ENCODE data around the gene SLC26A2. TPM values are rescaled to one million over a fixed set of nuclear protein-coding genes. Genes with fewer than 3 reads are reported as not detected.

SLC26A2 gene
- total and polyA plus RNA-seq, 2 of the 8 experiments (the other 6 are each of a cell fraction or from before 2014, with no cell fraction given), result 3.7 to 11.4 TPM

- TF ChIP-seq CBX5 (IDR thresholded peaks at IDR 0.05; ENCODE audit: low read depth, low read length) (no peak), NRF1 (IDR thresholded peaks at IDR 0.05; ENCODE audit: low read depth, low read length) (no peak), SIX5 (IDR thresholded peaks at IDR 0.05; ENCODE audit: low read depth, low read length) (no peak), CBX8 (IDR thresholded peaks at IDR 0.05; ENCODE audit: borderline replicate concordance, low read depth, low read length) (no peak), BRCA1 (IDR thresholded peaks at IDR 0.05; ENCODE audit: low read depth, low read length) (no peak), YY1 (IDR thresholded peaks at IDR 0.05; ENCODE audit: low read depth, low read length) (no peak)
Measured at GRCh38 chr5:149982505-149982904, 21.9 kb downstream of the SLC26A2 start (continued).
